Breast epithelium (tissue), 4 donors: Measurements from ENCODE around the gene KRT86. TPM values are rescaled to one million over a fixed set of nuclear protein-coding genes. Genes with fewer than 3 reads are reported as not detected.
"Not testable (repeated sequence)": the region's sequence is repeated elsewhere in the genome, so short reads cannot be mapped to it uniquely, and the experiment has no call there.

Source experiments
- DNase-seq, 2 donors: peaks; one replicate each; pipeline ENCODE4 v3.0.0-alpha.2; 2019; ENCODE audit warnings: low spot score in 2 of 2
- H3K27ac ChIP-seq, 2 donors: fragments of 200-600 bp; sonication (generic) in 1 of 2; one replicate each; pipeline ENCODE4 v1.5.1; 2016 to 2019; ENCODE audit warnings: mild to moderate bottlenecking in 1 of 2
- H3K27me3 ChIP-seq, 2 donors: fragments of 200-600 bp; sonication (generic) in 1 of 2; one replicate each; pipeline versions ENCODE4 v1.5.1 to v1.6.0; 2017 to 2019; ENCODE audit warnings: control low read depth in 1 of 2, mild to moderate bottlenecking in 1 of 2
- H3K36me3 ChIP-seq: fragments of 200-600 bp; one replicate; pipeline ENCODE4 v1.5.1; 2019
- H3K4me1 ChIP-seq, 2 donors: fragments of 200-600 bp; sonication (generic); one replicate each; pipeline ENCODE4 v1.5.1; 2016 to 2019; ENCODE audit warnings: control low read depth in 1 of 2
- H3K4me3 ChIP-seq, 3 donors: fragments of 200-600 bp; sonication (generic); 1 replicate in 2 of 3; 2 replicates in 1 of 3; pipeline ENCODE4 v1.5.1; 2016 to 2019; ENCODE audit warnings: mild to moderate bottlenecking in 3 of 3, moderate library complexity in 2 of 3
- H3K9me3 ChIP-seq, 2 donors: fragments of 200-600 bp; sonication (generic) in 1 of 2; one replicate each; pipeline ENCODE4 v1.5.1; 2016 to 2019; ENCODE audit warnings: control low read depth in 1 of 2
- POLR2A ChIP-seq: fragments of 450-650 bp; IDR thresholded peaks from one replicate; pipeline ENCODE4 v1.6.1; 2016; ENCODE audit warnings: antibody characterized with exemption, mild to moderate bottlenecking, moderate library complexity
- POLR2AphosphoS5 ChIP-seq, 3 donors: sonication (generic); formaldehyde crosslinking; IDR thresholded peaks; one replicate each; pipeline ENCODE4 v1.6.1; 2017; ENCODE audit warnings: antibody characterized with exemption in 3 of 3
- intact Hi-C: fragments of 100-400 bp; cut with DNase I; formaldehyde crosslinking; loops from one replicate; pipeline ENCODE4 v1.15.1; 2023; ENCODE audit warnings: low total_unique reads
- total RNA-seq, 3 donors: library from RNA; depleted of rRNA; stranded (reverse); fragments of >200 nt; gene quantifications; one replicate each; pipeline ENCODE4 v1.1.0, GENCODE V29; 2016
- TF ChIP-seq, protein P1 (sequence below), 3 donors: fragments of 450-650 bp; IDR thresholded peaks; one replicate each; pipeline ENCODE4 v1.5.1; 2016 to 2017; ENCODE audit warnings: antibody characterized with exemption in 3 of 3, mild to moderate bottlenecking in 3 of 3, moderate library complexity in 3 of 3

KRT86 gene
- total RNA-seq, 3 donors from 2014 or later: 0.66 to 2.2 TPM; not detected in 1

DNA sequence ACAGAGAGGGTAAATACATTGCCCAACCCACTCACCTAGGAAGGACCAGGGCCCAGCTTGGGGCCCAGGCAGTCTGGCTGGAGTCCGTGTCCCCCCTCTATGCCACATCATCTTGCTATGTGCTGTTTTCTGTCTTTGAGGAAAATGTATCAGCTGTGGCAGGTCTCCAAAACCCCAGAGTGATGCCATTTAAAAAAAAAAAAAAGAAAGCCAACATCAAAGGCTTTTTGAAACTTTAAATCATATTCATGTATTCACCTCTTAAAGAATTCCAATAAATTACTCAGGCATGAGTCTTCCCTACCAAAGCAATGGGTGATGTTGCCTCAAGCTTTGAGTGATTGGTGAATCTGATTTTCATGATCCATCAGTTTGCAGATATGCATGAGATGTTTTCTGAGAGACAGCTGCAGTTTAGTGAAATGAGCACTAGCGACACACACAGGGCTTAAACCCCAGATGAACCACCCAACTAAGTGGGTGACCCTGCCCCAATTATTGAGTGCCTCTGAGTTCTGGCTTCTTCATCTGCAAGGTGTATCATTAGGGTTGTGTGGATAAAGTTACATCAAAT is 10.8 kb downstream of the KRT86 start:
- Histone ChIP-seq H3K27me3 (no peaks in the 10 kb centered on the region), H3K36me3 (no peaks in the 10 kb centered on the region), H3K4me3 (no peak overlapping the region), H3K27ac (no peak overlapping the region), H3K9me3 (no peaks in the 10 kb centered on the region), H3K4me1 (peaks cover 0 to 9% of the 10 kb centered on the region in 2 donors)
- DNase-seq: peak in 1 of 2 donors; percentile 15
- intact Hi-C loops: loop anchor here (10.0 kb wide), 1 partner anchor 1100 kb away; the partner anchor contains the start of gene SP1
- TF ChIP-seq POLR2AphosphoS5 (IDR thresholded peaks at IDR 0.05): no peak
- TF ChIP-seq, protein P1, sequence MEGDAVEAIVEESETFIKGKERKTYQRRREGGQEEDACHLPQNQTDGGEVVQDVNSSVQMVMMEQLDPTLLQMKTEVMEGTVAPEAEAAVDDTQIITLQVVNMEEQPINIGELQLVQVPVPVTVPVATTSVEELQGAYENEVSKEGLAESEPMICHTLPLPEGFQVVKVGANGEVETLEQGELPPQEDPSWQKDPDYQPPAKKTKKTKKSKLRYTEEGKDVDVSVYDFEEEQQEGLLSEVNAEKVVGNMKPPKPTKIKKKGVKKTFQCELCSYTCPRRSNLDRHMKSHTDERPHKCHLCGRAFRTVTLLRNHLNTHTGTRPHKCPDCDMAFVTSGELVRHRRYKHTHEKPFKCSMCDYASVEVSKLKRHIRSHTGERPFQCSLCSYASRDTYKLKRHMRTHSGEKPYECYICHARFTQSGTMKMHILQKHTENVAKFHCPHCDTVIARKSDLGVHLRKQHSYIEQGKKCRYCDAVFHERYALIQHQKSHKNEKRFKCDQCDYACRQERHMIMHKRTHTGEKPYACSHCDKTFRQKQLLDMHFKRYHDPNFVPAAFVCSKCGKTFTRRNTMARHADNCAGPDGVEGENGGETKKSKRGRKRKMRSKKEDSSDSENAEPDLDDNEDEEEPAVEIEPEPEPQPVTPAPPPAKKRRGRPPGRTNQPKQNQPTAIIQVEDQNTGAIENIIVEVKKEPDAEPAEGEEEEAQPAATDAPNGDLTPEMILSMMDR (IDR thresholded peaks at IDR 0.05): no peak
- TF ChIP-seq POLR2A: no peak

DNA sequence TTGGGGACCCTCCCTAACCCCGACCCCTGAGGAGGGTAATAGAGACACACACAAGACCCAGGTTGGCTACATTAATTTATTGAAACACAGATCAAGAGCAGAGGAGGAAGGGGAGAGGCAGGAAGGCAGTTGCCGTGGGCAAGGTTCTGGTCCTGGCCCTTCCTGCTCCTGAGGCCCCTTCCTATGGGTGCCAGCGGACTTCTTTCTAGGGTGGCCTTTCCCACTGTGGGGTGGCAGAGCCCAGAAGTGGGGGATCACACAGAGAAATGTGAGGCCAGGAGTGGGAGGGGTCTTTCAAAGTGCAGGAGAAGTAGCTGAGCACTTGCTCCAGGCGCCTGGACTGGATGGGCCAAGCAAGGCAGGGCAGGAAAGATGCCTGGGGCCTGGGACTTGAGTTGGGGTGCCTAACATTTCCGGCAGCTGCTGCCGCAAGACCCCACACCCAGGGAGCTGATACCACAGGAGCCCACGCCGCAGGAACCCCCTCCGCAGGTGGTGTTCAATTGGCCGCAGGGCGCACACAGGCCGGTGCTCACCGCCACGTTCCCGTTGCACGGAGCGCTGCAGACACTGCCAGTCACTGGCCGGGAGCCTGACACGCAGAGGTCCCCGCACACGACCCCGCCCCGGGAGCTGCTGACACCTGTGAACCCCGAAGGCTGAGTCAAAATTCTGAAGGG is 11.5 kb downstream of the KRT86 start:
- H3K36me3 ChIP-seq: no peaks in the 10 kb centered on the region
- no peak overlapping the region for H3K4me3 ChIP-seq
- H3K9me3 ChIP-seq: no peaks in the 10 kb centered on the region
- H3K27ac ChIP-seq: no peak overlapping the region
- peak; percentile 15 to 45 for DNase-seq
- TF ChIP-seq POLR2A (no peak), POLR2AphosphoS5 (IDR thresholded peaks at IDR 0.05) (no peak)
- TF ChIP-seq, protein P1 (IDR thresholded peaks at IDR 0.05): no peak
- no peaks in the 10 kb centered on the region for H3K27me3 ChIP-seq
- H3K4me1 ChIP-seq: peaks cover 0 to 3% of the 10 kb centered on the region in 2 donors
- intact Hi-C loops: loop anchor here (10.0 kb wide), 1 partner anchor 1099 kb away; the partner anchor contains the start of gene SP1

DNA sequence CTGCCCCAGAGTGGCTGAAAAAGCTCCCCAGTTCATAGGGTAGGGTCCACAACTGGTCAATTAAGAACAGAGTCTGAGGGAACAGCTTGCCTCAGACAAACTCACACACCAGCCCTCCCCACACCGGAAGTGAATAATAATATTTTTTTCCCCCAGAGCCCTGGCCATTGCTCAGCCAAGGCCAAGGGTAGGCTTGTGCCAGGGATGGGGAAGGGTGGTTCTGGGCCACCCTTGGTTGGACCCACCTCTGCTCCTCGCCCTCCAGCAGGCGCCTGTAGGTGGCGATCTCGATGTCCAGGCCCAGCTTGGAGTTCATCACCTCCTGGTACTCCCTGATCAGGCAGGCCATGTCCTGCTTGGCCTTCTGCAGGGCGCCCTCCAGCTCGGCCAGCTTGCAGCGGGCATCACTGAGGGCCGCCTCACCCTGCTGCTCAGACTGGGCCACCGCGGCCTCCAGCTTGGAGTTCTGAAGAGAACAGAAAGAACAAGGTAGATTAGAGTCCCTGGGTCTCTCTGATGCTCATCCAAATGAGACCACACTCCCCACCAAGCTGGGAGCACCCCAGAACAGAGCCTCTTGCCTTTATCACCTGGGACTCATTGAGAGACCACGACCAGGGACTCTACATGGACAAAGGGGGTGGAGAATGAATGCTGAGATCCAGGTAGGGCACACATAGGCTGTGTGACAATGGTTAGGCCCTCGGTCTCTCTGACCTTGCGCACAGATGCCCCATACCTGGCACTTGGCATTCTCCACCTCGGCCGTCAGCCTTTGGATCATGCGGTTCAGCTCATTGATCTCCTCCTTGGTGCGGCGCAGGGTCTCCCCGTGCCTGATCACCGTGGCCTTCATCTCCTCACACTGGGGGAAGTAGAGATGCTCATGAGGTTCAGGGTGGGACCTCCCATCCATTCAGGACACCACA is 12.7 kb downstream of the KRT86 start:
- H3K36me3 ChIP-seq, DNase-seq, H3K27me3 ChIP-seq, H3K9me3 ChIP-seq, H3K4me1 ChIP-seq, H3K4me3 ChIP-seq, H3K27ac ChIP-seq: not testable (repeated sequence)
- intact Hi-C loops: loop anchor here (10.0 kb wide), 1 partner anchor 1098 kb away; the partner anchor contains the start of gene SP1

DNA sequence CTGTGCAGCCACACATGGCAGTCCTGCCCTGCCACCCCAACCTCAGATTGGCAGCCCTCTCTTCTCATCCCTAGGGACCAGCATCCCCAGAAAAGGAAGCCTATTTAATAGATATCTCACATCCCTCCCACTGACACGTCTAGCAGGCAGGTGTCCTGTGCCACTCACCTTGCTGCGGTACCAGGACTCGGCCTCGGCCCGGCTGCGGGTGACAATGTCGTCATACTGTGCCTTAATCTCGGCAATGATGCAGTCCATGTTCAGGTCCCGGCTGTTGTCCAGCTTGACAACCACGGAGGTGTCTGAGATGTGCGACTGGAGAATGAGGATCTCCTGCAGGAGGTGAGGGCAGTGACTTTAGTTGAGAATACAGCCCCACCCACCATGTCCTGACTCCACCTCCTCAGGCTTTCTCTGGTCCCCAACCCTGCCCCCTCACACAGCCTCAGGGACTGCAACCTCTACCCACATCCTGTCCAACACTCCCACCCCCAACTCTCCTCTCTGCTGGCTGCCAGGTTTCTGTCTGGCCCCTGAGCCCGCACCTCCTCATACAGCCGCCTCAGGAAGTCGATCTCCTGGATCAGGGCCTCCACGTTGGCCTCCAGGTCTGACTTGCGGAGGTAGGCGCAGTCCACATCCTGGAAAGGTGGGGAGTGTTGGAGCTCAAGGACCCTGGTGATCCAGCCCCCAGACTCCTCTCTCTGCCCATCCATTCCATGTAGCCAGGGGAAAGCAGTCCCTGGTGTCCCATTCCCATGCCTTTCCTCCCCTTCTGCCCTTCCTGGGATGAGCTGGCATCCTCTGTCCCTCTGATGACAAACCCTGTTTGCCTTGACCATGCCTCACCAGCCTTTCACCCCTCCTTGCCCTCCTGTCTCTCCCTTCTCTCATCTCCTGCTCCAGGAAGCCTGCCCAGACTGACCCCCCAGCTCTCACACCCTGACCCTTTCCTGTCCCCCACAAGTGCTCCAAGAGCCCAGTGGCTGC is 13.7 kb downstream of the KRT86 start:
- DNase-seq: peak in 1 of 2 donors; percentile 34
- intact Hi-C loops: loop anchor here (10.0 kb wide), 1 partner anchor 1097 kb away; the partner anchor contains the start of gene SP1
- H3K4me3 ChIP-seq, H3K27me3 ChIP-seq, H3K9me3 ChIP-seq, H3K27ac ChIP-seq, H3K36me3 ChIP-seq, H3K4me1 ChIP-seq: not testable (repeated sequence)

DNA sequence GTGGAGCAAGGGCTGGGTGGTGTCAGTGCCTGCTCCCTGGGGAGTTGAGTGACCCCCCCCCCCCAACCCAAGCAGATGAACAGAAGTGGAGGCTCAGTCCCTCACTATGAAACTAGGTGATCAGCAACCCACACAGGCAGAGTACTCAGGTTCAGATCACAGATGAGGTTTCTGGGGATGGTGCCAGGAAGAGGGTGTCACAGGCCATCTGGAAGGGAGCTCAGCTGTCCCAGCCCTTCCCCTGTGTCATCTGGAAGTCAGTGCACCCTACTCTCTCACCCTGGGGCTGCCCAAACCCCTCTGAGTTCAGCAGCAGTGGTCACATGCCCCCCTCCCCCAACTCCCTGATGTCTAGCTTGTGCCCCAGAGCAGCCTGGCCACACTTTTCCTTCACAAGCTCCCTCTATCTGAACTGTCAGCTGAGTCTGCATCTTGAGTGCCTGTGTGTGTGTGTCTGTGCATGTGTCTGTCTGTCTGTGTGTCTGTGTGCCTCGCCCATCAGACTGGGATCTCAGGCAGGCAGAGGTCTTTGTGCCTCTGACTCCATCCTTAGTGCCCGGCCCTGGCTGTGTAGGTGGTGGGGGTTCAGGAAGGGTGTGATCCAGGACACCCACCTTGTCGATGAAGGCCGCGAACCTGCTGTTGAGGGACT is 16.2 kb downstream of the KRT86 start:
- DNase-seq, H3K36me3 ChIP-seq, intact Hi-C loops: not testable (repeated sequence)

More for the DNA sequence above, 16.2 kb downstream of the KRT86 start:
- not testable (repeated sequence) for H3K9me3 ChIP-seq, H3K27ac ChIP-seq, H3K4me3 ChIP-seq, H3K27me3 ChIP-seq, H3K4me1 ChIP-seq
